Right cardiac atrium (tissue), 5 donors: ENCODE measurements around the gene ELMOD1. TPM values are rescaled to one million over a fixed set of nuclear protein-coding genes. Genes with fewer than 3 reads are reported as not detected.
A peak's percentile ranks its signal among the peaks of the same experiment; 100 is the strongest.

Source experiments
- ATAC-seq, 2 donors: fragments of 200-7000 bp; cut with Tn5 transposase; one replicate each; pipeline versions ENCODE4 v1.8.0 to v1.9.1; 2020; ENCODE audit warnings: moderate library complexity in 2 of 2, mild to moderate bottlenecking in 1 of 2
- DNase-seq, 3 donors: peaks; one replicate each; pipeline ENCODE4 v3.0.0-alpha.2; 2020
- H3K27ac ChIP-seq: one replicate; pipeline ENCODE4 v1.5.1; 2013; ENCODE audit warnings: mild to moderate bottlenecking, low read length, control low read depth, moderate library complexity
- H3K27me3 ChIP-seq: one replicate; pipeline ENCODE4 v1.6.1; 2013; ENCODE audit not compliant: control insufficient read depth, insufficient read depth
- H3K4me1 ChIP-seq: one replicate; pipeline ENCODE4 v1.6.1; 2013; ENCODE audit warnings: low read length; ENCODE audit not compliant: control insufficient read depth, insufficient read depth
- H3K4me3 ChIP-seq: one replicate; pipeline ENCODE4 v1.5.1; 2013; ENCODE audit warnings: low read length, control low read depth
- H3K9me3 ChIP-seq: one replicate; pipeline ENCODE4 v1.6.1; 2013; ENCODE audit warnings: low read length; ENCODE audit not compliant: control insufficient read depth
- WGBS: extraction: QIAGEN DNeasy Blood & Tissue Kit; methylation state at CpG from one replicate; pipeline ENCODE4 v1.1.7; 2013; 5-methylcytosine and 5-hydroxymethylcytosine counted together
- intact Hi-C, 4 donors: fragments of 100-400 bp; cut with DNase I; formaldehyde crosslinking; loops; one replicate each; pipeline versions ENCODE4 v1.11.0 to v1.14.0; 2022 to 2023
- polyA plus RNA-seq: library from polyadenylated mRNA; stranded (reverse); fragments of 200-250 nt; gene quantifications from one replicate; pipeline ENCODE4 v1.2.3, GENCODE V29; 2013
- total RNA-seq, 4 donors: library from RNA; stranded (reverse); fragmentation: NEBNext Ultra II Directional; extraction: Animal tissue kit (Norgen Biotek cat#: 25700); gene quantifications; one replicate each; pipeline ENCODE4 v1.2.1, GENCODE V29; 2021
- donor health status: healthy with polysubstance abuse.
- donor health status: DM: no; HTN: yes; CAD: no.
- donor health status: DM: no; HTN: no; CAD: no.
- donor health status: DM: no; HTN: yes; CAD: no; lungs with severe emphysema.
- donor health status: DM: yes; HTN: yes; CAD: no.

ELMOD1 gene
- total and polyA plus RNA-seq, 5 donors, result 5.7 to 12.6 (median 10.7) TPM

DNA sequence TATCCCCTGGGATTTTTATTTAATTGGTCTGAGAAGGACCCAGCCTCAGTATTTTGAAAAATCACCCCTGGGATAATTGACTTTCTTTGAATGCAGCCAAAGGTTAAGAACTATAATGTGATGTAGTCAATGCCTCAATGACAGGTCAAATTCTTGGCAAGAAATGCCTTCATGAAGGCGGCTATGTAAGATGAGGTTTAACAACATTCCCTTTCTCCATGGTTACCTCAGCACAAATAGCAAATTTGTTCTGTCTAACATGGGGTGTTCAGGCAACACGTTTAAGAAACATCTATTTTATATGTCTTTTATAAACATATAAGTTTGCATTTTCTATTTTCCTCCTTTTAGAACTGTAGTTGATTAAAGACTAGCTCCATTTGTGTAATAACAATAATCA is 115.6 kb downstream of the ELMOD1 start:
- 35% methylated on average over 2 of the region's 2 CpGs for WGBS
- H3K4me1 ChIP-seq, result peaks cover 3% of the 10 kb centered on the region
- H3K27me3 ChIP-seq, result no peaks in the 10 kb centered on the region
- no peak overlapping the region for H3K4me3 ChIP-seq
- ATAC-seq (no peak), DNase-seq (no peak)
- H3K9me3 ChIP-seq, result no peaks in the 10 kb centered on the region
- intact Hi-C loops, result no loop called here
- no peak overlapping the region for H3K27ac ChIP-seq

DNA sequence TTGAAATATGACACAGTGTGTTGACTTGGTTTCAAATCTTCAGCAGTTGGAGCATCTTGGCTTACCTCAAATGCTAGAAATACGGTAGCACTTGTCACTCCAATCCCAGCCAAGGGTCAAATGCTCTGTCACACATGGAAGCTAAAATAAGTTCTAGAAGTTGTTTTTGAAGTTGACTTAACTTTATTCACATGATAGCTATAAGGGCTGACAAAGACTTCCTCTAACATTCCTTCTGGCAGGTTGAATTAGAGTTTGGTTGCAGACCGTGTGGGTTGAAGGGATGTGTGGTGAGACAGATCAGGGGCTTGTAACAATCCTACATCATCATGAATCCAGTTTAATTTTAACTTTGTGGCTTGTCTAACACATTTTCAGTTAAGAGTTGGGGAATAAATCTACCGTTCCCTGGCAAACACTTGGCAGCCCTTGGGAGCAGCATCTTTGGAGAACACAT is 116.3 kb downstream of the ELMOD1 start:
- intact Hi-C loops, result no loop called here
- ATAC-seq (peak in 1 of 2 donors; percentile 40), DNase-seq (no peak)
- Histone ChIP-seq H3K9me3 (no peaks in the 10 kb centered on the region), H3K27ac (peak overlapping the region; percentile 33), H3K4me3 (no peak overlapping the region), H3K27me3 (no peaks in the 10 kb centered on the region), H3K4me1 (peaks cover 3% of the 10 kb centered on the region)
- 47% methylated on average over 3 of the region's 3 CpGs for WGBS

DNA sequence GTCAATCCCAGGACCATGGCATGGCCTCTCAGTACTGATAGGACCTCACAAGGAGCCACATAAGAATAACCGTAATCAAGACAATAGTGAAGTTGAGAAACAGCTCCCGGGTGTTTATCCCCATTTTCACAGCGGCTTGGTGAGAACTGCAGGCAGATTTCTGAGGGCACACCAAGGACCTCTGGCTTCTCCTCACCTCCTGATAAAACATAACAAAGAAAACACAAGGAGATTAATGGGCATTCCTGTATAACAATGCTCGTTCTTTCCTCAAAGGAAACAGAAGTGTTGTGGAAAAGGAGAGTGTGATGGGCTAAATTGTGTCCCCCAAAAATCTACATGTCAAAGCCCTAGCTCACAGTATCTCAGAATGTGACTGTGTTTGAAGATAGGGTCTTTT is 116.9 kb downstream of the ELMOD1 start:
- Histone ChIP-seq H3K27me3 (no peaks in the 10 kb centered on the region), H3K4me3 (no peak overlapping the region), H3K27ac (peak overlapping the region; percentile 33), H3K9me3 (no peaks in the 10 kb centered on the region), H3K4me1 (peaks cover 5% of the 10 kb centered on the region)
- DNase-seq (no peak), ATAC-seq (no peak)
- 39% methylated on average over 4 of the region's 4 CpGs for WGBS
- intact Hi-C loops, result no loop called here

DNA sequence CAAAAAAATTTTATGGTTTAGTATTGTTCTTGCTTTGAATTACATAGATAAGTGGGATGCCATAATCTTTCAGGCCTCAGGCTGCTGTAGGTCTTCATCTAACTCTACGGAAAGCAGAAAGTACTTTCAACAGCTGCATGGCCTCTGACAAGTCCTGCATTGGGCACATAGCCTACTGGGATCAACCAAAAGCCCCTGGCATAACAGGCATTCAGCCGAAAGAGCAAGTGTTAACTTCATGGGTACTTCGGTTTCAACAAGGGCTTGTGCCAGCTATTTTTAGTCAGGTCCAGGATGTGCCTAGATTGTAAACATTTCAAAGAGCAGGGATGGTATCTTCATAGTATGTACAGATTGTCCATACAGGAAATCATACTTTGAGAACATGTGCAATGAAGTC is 117.8 kb downstream of the ELMOD1 start:
- WGBS, result 53% methylated on average over 3 of the region's 3 CpGs
- Histone ChIP-seq H3K9me3 (no peaks in the 10 kb centered on the region), H3K4me3 (no peak overlapping the region), H3K27ac (peak overlapping the region; percentile 56), H3K4me1 (peaks cover 5% of the 10 kb centered on the region), H3K27me3 (no peaks in the 10 kb centered on the region)
- no peak for DNase-seq
- intact Hi-C loops, result no loop called here
- peak; percentile 23 to 42 for ATAC-seq

DNA sequence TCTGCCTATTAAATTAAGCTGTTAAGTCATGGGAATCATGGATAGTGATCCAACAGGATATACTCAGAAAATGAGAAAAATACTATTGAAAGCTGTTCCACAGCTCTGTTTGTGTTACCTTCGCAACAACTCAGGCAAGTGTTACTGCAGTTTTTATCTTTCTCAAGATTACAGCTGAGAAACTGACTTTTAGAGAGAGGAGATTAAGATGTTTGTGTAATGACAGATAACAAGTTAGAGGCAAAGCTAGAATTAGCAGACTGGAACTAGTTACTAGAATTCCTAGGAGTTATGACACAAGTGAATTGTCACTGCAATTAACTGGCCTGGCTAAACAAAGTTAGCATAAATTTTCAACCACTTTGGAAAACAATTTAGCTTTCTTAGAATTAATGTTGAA is 119.4 kb downstream of the ELMOD1 start:
- ATAC-seq (no peak), DNase-seq (no peak)
- Histone ChIP-seq H3K4me3 (peak overlapping the region; percentile 65), H3K9me3 (no peaks in the 10 kb centered on the region), H3K27ac (no peak overlapping the region), H3K4me1 (peaks cover 5% of the 10 kb centered on the region), H3K27me3 (no peaks in the 10 kb centered on the region)
- intact Hi-C loops, result no loop called here
- 46% methylated on average over 1 of the region's 1 CpG for whole genome bisulfite sequencing

DNA sequence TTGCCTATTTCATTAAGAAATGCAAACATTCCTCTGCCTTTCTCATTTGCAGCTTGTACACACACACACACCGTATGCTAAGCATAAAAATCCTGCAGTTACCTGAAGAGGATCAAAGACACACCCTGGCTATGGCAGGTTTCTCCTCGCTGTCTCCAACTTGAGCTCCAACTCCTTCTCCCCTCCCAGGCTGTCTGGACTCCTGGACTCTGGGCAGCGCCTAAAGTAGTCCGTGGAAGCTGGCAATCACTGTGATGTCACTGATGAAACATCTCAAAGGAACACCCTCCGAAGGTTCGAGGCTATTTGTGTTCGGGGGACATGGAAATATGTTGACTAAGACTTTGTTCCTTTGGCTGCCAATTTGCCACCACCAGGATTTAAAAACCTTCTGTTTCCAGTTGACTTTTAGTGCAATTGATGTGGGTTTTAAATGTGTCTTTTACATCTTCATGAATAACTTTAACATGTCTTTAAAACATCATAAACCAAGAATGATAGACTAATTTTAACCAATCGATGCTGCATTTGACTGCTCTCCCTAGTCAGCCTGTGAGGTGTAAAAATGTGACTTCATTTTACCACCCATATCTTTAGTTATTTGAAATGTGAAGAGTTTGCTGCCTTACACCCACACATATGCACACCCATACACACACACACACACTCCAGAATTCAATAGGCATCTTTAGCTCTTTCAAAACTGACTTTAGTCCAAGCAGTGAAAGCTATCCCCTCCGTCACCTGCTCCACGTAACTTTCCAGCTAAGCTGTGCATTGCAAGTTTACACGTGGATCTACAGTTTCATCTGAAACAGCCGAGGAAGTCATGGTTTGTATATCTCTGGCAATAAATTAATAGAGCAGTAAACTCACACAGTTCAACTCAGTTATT is 121.2 kb downstream of the ELMOD1 start, which contains the start of gene SLN:
SLN (minus strand) TSS at position 196 of the 895 bp plus-strand sequence.
- peak within 1 kb of the TSS; percentile 65 for H3K4me3 ChIP-seq
- no peaks in the 10 kb centered on the region for H3K27me3 ChIP-seq
- peak; percentile 39 to 67 (median 61) for DNase-seq
- peak; percentile 65 to 77 for ATAC-seq
- H3K9me3 ChIP-seq, result no peaks in the 10 kb centered on the region
- intact Hi-C loops, result no loop called here
- peak within 1 kb of the TSS; percentile 86 for H3K27ac ChIP-seq
- WGBS, result 35% methylated on average over 12 of the region's 12 CpGs
- H3K4me1 ChIP-seq, result peaks cover 5% of the 10 kb centered on the region

DNA sequence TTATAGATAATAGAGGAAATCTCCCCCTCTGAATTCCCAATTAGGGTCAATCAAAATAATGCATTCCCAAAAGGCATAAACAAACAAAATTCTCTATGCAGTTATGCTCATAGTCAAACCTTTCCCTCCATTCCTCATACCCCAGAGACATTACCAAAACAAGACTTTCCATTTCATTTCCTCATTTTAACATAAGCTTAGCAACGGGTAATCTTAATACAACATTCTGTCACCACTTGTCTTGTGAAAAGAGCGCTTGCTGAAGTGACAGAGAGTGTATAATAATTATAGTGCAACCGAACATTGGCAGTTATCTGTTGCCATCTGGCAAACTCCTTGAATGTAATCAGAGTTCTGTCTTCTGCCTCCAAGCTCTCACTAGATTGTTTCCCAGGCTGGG is 122.1 kb downstream of the ELMOD1 start:
- intact Hi-C loops, result no loop called here
- peak; percentile 30 to 65 for ATAC-seq
- H3K4me1 ChIP-seq, result peaks cover 2% of the 10 kb centered on the region
- peak overlapping the region; percentile 4 for H3K27ac ChIP-seq
- 12% methylated on average over 3 of the region's 3 CpGs for WGBS
- H3K4me3 ChIP-seq, result no peak overlapping the region
- H3K27me3 ChIP-seq, result no peaks in the 10 kb centered on the region
- no peak for DNase-seq
- no peaks in the 10 kb centered on the region for H3K9me3 ChIP-seq

Other genes starting within 250 kb of the ELMOD1 start
- gene CWF19L2, start 133.3 kb upstream of the ELMOD1 start, total RNA-seq, result 10 to 100 TPM; 10.2 to 12.7 (median 11.8) TPM
- gene CWF19L2, start 133.3 kb upstream of the ELMOD1 start, polyA plus RNA-seq, result 5.3 TPM
- 1 to 10 TPM; 6.3 to 8.3 (median 7.4) TPM for gene ALKBH8, start 25.4 kb upstream of the ELMOD1 start, total RNA-seq
- gene ALKBH8, start 25.4 kb upstream of the ELMOD1 start, polyA plus RNA-seq, result 3.1 TPM
- 1,000 to 10,000 TPM in 3 of 4 donors, 100 to 1,000 TPM in 1; 753 to 2,517 (median 1,525) TPM for gene SLN, start 120.9 kb downstream of the ELMOD1 start, total RNA-seq
- gene SLN, start 120.9 kb downstream of the ELMOD1 start, polyA plus RNA-seq, result 2,787 TPM